GM12878 (cell line): ENCODE results near the gene EFHC1. TPM values are rescaled to one million over a fixed set of nuclear protein-coding genes. Genes with fewer than 3 reads are reported as not detected.

Source experiments
- ATAC-seq: fragments of 200-7000 bp; cut with Tn5 transposase; 3 replicates; pipeline ENCODE4 v1.9.1; 2020; ENCODE audit warnings: mild to moderate bottlenecking, moderate library complexity
- BruUV-seq: library from RNA; stranded (reverse); fragments of 400-500 nt; replicated peaks from 2 replicates; lab custom pipeline; 2021; lab: Mats Ljungman, UMichigan
- CTCF ChIA-PET: fragments of 300-600 bp; sonication (Branson Sonifier 250); formaldehyde crosslinking; extraction: SDS; loops from one replicate; lab custom pipeline; 2021; ENCODE audit warnings: inconsistent platforms; lab: Yijun Ruan, JAX
- POLR2A ChIA-PET: fragments of 350-600 bp; formaldehyde crosslinking; extraction: SDS; loops from one replicate; lab custom pipeline; 2021; ENCODE audit warnings: inconsistent platforms; lab: Charles Lee
- RAD21 ChIA-PET: fragments of 300-600 bp; sonication (Branson Sonifier 250); formaldehyde crosslinking; loops from one replicate; lab custom pipeline; 2023; ENCODE audit warnings: antibody characterized with exemption; ENCODE audit not compliant: unreplicated experiment; lab: Charles Lee
- SMC1A ChIA-PET: fragments of 300-600 bp; sonication (Branson Sonifier 250); formaldehyde crosslinking; loops from one replicate; lab custom pipeline; 2023; ENCODE audit not compliant: unreplicated experiment, uncharacterized antibody; lab: Charles Lee
- DNase-seq: peaks from one replicate; pipeline ENCODE4 v3.0.0-alpha.2; 2011; ENCODE audit warnings: low read depth, low spot score
- FAIRE-seq: peaks from 3 replicates; lab custom pipeline; 2011; peaks lifted over from hg19 to GRCh38; lab: Jason Lieb, UNC
- H2AFZ ChIP-seq: 2 replicates; pipeline ENCODE4 v1.6.0; 2011; ENCODE audit warnings: low read depth, low read length, control low read depth; ENCODE audit not compliant: control insufficient read depth
- H3K27ac ChIP-seq: 2 replicates; pipeline ENCODE4 v1.5.1; 2011; ENCODE audit warnings: control low read depth; ENCODE audit not compliant: control insufficient read depth, insufficient read depth
- H3K27me3 ChIP-seq, 2 experiments: replicated peaks in 1 of 2; 2 replicates each; pipeline versions ENCODE4 v1.6.0 to v1.6.1; 2011; ENCODE audit warnings: low read length in 1 of 2; ENCODE audit not compliant: control insufficient read depth in 2 of 2, insufficient read depth in 2 of 2
- H3K36me3 ChIP-seq, 2 experiments: 2 replicates each; pipeline ENCODE4 v1.5.1; 2011; ENCODE audit warnings: low read length in 1 of 2; ENCODE audit not compliant: control insufficient read depth in 2 of 2, insufficient read depth in 2 of 2
- H3K4me1 ChIP-seq: 2 replicates; pipeline ENCODE4 v1.6.1; 2011; ENCODE audit warnings: mild to moderate bottlenecking, low read length, moderate library complexity, mixed read lengths; ENCODE audit not compliant: control insufficient read depth, insufficient read depth
- H3K4me2 ChIP-seq: 2 replicates; pipeline ENCODE4 v1.6.0; 2011; ENCODE audit warnings: control low read depth; ENCODE audit not compliant: control insufficient read depth, insufficient read depth
- H3K4me3 ChIP-seq: fragments of 200-600 bp; sonication (generic); 2 replicates; pipeline ENCODE4 v1.5.1; 2016
- H3K79me2 ChIP-seq: 2 replicates; pipeline ENCODE4 v1.6.0; 2011; ENCODE audit warnings: low read length; ENCODE audit not compliant: control insufficient read depth, insufficient read depth
- H3K9ac ChIP-seq: 2 replicates; pipeline ENCODE4 v1.8.0; 2011; ENCODE audit warnings: low read length, control low read depth, mixed read lengths; ENCODE audit not compliant: control insufficient read depth, insufficient read depth
- H3K9me3 ChIP-seq: replicated peaks from 3 replicates; pipeline ENCODE4 v1.5.1; 2011; ENCODE audit warnings: mild to moderate bottlenecking, low read length; ENCODE audit not compliant: control insufficient read depth, insufficient read depth
- H4K20me1 ChIP-seq: 2 replicates; pipeline ENCODE4 v1.6.0; 2011; ENCODE audit not compliant: control insufficient read depth, insufficient read depth
- BHLHE40 ChIP-seq, 2 experiments: fragments of 450-650 bp in 1 of 2; IDR thresholded peaks; 2 replicates each; pipeline ENCODE4 v1.6.1; 2011 to 2017; ENCODE audit warnings: low read depth in 2 of 2, borderline replicate concordance in 1 of 2, improper control_type of control experiment in 1 of 2, low read length in 1 of 2, mild to moderate bottlenecking in 1 of 2
- CREB1 ChIP-seq: IDR thresholded peaks from 2 replicates; pipeline ENCODE4 v1.6.1; 2012; ENCODE audit warnings: low read depth, mild to moderate bottlenecking, inconsistent platforms
- CREM ChIP-seq: IDR thresholded peaks from 2 replicates; pipeline ENCODE4 v1.6.1; 2014; ENCODE audit warnings: antibody characterized with exemption, low read depth
- FOXM1 ChIP-seq: IDR thresholded peaks from 2 replicates; pipeline ENCODE4 v1.6.1; 2012; ENCODE audit warnings: low read depth, mild to moderate bottlenecking, inconsistent platforms, low read length, moderate library complexity
- GABPA ChIP-seq: IDR thresholded peaks from 2 replicates; pipeline ENCODE4 v1.6.1; 2014; ENCODE audit warnings: antibody characterized with exemption, low read depth, mild to moderate bottlenecking, inconsistent platforms
- IKZF2 ChIP-seq, 2 experiments: fragments of 450-650 bp; IDR thresholded peaks; 2 replicates each; pipeline ENCODE4 v1.6.1; 2017; ENCODE audit warnings: mild to moderate bottlenecking in 2 of 2, moderate library complexity in 2 of 2
- JUNB ChIP-seq: IDR thresholded peaks from 2 replicates; pipeline ENCODE4 v1.6.1; 2016; ENCODE audit warnings: antibody characterized with exemption, mild to moderate bottlenecking
- PAX5 ChIP-seq: IDR thresholded peaks from 2 replicates; pipeline ENCODE4 v1.6.1; 2011; ENCODE audit warnings: low read depth, low read length, borderline replicate concordance
- RUNX3 ChIP-seq: IDR thresholded peaks from 2 replicates; pipeline ENCODE4 v1.6.1; 2012; ENCODE audit warnings: low read length, inconsistent platforms
- TCF12 ChIP-seq: IDR thresholded peaks from 2 replicates; pipeline ENCODE4 v1.6.1; 2011; ENCODE audit warnings: low read depth, mild to moderate bottlenecking, low read length
- TCF3 ChIP-seq: IDR thresholded peaks from 2 replicates; pipeline ENCODE4 v1.6.1; 2012; ENCODE audit warnings: low read depth, mild to moderate bottlenecking, low read length, borderline replicate concordance; ENCODE audit not compliant: insufficient read depth
- WRNIP1 ChIP-seq: IDR thresholded peaks from 2 replicates; pipeline ENCODE4 v1.6.1; 2011; ENCODE audit warnings: low read depth, low read length, improper control_type of control experiment, borderline replicate concordance
- WGBS: methylation state at CpG from one replicate; pipeline ENCODE4 v1.1.6; 2016; ENCODE audit warnings: low lambda C conversion rate; ENCODE audit not compliant: insufficient replicate concordance, insufficient coverage; ENCODE audit errors: missing lambda C conversion rate; 5-methylcytosine and 5-hydroxymethylcytosine counted together
- in situ Hi-C: fragments of 300-500 bp; cut with MboI; formaldehyde crosslinking; loops from 9 replicates; pipeline ENCODE4 v1.14.3; 2018; ENCODE audit warnings: mixed read lengths
- intact Hi-C: fragments of 100-400 bp; cut with micrococcal nuclease; formaldehyde crosslinking; loops from one replicate; pipeline ENCODE4 v1.14.2; 2022; ENCODE audit not compliant: unreplicated experiment
- polyA plus RNA-seq, 11 experiments: library from polyadenylated mRNA; depleted of rRNA in 4 of 11; unstranded in 6 of 11; stranded (reverse) in 5 of 11; fragments of >200 nt; fragmentation: Nextera tagmentation in 4 of 11; fragmentation: Illumina TruSeq in 1 of 11; extraction: Ambion mirVana in 4 of 11; extraction: Trizol in 1 of 11; gene quantifications; 1 replicate in 1 of 11; 2 replicates in 10 of 11; pipeline versions ENCODE4 v1.2.1 to v1.2.3, GENCODE V29; 2011 to 2016; ENCODE audit warnings: inconsistent platforms in 2 of 11, missing spikeins in 2 of 11, low read depth in 1 of 11
- total RNA-seq, 4 experiments: library from RNA; depleted of rRNA in 3 of 4; stranded (reverse); fragments of >200 nt in 3 of 4; fragmentation: Illumina TruSeq in 1 of 4; extraction: Trizol in 1 of 4; gene quantifications; 2 replicates each; pipeline versions ENCODE4 v1.2.1 to v1.2.3, GENCODE V29; 2013 to 2021
- TF ChIP-seq, protein P1 (sequence below): fragments of 450-650 bp; IDR thresholded peaks from 2 replicates; pipeline ENCODE4 v1.6.1; 2017; ENCODE audit warnings: borderline replicate concordance
- TF ChIP-seq, protein P2 (sequence below): fragments of 450-650 bp; IDR thresholded peaks from 2 replicates; pipeline ENCODE4 v1.6.1; 2014; ENCODE audit warnings: mild to moderate bottlenecking

The EFHC1 gene
- total and polyA plus RNA-seq, 10 of the 15 experiments (the other 5 are each of a cell fraction or from before 2014, with no cell fraction given): 5.5 to 14.5 (median 8.8) TPM

DNA sequence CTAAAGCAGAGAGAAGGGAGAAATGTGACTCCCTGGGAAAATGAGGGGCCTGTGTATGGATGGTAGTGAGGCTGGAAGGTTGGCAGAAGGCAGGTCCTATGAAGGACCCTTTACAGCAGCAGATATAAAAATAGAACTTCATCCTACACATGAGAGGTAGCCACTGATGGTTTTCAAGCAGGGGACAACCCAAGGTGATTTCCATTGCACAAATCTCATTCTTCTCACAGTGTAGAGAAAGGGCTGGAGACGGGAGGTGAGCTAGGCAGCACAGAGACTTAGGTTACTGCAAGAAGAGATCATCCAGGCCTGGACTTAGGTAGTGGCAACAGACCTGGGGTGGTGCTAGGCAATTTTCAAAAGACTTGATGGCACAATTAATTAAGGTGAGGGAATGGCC is 126.0 kb downstream of the EFHC1 start:
- POLR2A ChIA-PET: interaction anchor here (0.8 kb wide), 1 partner anchor 36 kb away, joined by 3 read pairs; no protein-coding TSS in a partner anchor
- ATAC-seq: peak; percentile 88
- H3K27ac ChIP-seq: peak overlapping the region; percentile 49
- H3K9ac ChIP-seq: no peak overlapping the region
- CTCF ChIA-PET: no interaction called here
- whole genome bisulfite sequencing: 5% methylated on average over 1 of the region's 1 CpG
- H3K36me3 ChIP-seq: no peaks in the 10 kb centered on the region; a peak in 1 of 4 replicates
- peaks cover 24% of the 10 kb centered on the region for H3K4me1 ChIP-seq
- in situ Hi-C loops: no loop called here
- H3K79me2 ChIP-seq: peaks cover 24% of the 10 kb centered on the region
- H2AFZ ChIP-seq: no peak overlapping the region
- no peak overlapping the region; the same call in 1 of the 2 replicates for H3K4me3 ChIP-seq
- BruUV-seq: no TSS peak
- TF ChIP-seq, protein P1, sequence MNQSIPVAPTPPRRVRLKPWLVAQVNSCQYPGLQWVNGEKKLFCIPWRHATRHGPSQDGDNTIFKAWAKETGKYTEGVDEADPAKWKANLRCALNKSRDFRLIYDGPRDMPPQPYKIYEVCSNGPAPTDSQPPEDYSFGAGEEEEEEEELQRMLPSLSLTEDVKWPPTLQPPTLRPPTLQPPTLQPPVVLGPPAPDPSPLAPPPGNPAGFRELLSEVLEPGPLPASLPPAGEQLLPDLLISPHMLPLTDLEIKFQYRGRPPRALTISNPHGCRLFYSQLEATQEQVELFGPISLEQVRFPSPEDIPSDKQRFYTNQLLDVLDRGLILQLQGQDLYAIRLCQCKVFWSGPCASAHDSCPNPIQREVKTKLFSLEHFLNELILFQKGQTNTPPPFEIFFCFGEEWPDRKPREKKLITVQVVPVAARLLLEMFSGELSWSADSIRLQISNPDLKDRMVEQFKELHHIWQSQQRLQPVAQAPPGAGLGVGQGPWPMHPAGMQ: no peak
- 0 out of 2 replicates have a peak, but pooled peaks have one; percentile 7 for TF ChIP-seq RUNX3
- H3K9me3 ChIP-seq: no peaks in the 10 kb centered on the region
- H3K4me2 ChIP-seq: peak overlapping the region; percentile 51
- RAD21 ChIA-PET: interaction anchor here (1.2 kb wide), 1 partner anchor 52 kb away, joined by 4 read pairs; no protein-coding TSS in a partner anchor
- no peak for DNase-seq
- H3K27me3 ChIP-seq: no peaks in the 10 kb centered on the region
- intact Hi-C loops: no loop called here
- peak; percentile 64 for FAIRE-seq
- H4K20me1 ChIP-seq: no peaks in the 10 kb centered on the region
- SMC1A ChIA-PET: interaction anchor here (1.2 to 3.3 kb wide), 3 partner anchors 10 to 50 kb away, joined by 3 to 19 read pairs (median 3); no protein-coding TSS in a partner anchor

DNA sequence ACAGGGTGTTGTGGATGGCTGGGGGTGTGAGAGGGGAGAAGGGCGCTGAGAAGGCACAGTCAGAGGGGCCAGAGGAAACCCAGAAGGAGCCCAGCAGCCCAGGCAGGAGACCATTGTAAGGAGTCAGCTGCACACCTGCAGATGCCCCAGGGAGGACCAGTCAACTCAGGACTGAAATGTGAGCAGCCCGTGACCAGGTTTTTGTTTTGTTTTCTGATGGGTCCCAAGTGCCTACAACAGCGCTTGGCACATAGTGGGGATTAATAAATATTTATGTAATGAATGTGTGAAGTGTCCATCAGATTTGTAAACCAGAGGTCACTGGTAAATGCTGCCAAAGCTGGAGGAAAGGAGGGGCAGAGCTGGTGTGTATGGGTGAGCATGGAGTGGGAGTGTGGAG is 126.5 kb downstream of the EFHC1 start:
- no peaks in the 10 kb centered on the region for H4K20me1 ChIP-seq
- ATAC-seq: peak; percentile 90
- peak; percentile 26; the same call in 1 of the 2 replicates for TF ChIP-seq RUNX3
- TF ChIP-seq CREM: peak; percentile 46; the same call in 1 of the 2 replicates
- no peak for TF ChIP-seq PAX5
- peak; percentile 83 to 88 for TF ChIP-seq BHLHE40 (IDR thresholded peaks at IDR 0.05; ENCODE audit: borderline replicate concordance in 1 of 2, low read depth in 2 of 2, low read length in 1 of 2)
- no peak for TF ChIP-seq WRNIP1
- 0 out of 2 replicates have a peak, but pooled peaks have one; percentile 9 for TF ChIP-seq CREB1
- peak; percentile 85 for TF ChIP-seq TCF12
- TF ChIP-seq TCF3: peak; percentile 91
- peak; percentile 77 for TF ChIP-seq JUNB
- TF ChIP-seq FOXM1: 0 out of 2 replicates have a peak, but pooled peaks have one; percentile 25
- no peak for TF ChIP-seq IKZF2 (IDR thresholded peaks at IDR 0.05)
- TF ChIP-seq GABPA: 0 out of 2 replicates have a peak, but pooled peaks have one; percentile 22
- TF ChIP-seq, protein P2, sequence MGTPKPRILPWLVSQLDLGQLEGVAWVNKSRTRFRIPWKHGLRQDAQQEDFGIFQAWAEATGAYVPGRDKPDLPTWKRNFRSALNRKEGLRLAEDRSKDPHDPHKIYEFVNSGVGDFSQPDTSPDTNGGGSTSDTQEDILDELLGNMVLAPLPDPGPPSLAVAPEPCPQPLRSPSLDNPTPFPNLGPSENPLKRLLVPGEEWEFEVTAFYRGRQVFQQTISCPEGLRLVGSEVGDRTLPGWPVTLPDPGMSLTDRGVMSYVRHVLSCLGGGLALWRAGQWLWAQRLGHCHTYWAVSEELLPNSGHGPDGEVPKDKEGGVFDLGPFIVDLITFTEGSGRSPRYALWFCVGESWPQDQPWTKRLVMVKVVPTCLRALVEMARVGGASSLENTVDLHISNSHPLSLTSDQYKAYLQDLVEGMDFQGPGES: no peak

More for the DNA sequence above, 126.5 kb downstream of the EFHC1 start:
- Histone ChIP-seq H3K79me2 (peaks cover 24% of the 10 kb centered on the region), H3K36me3 (no peaks in the 10 kb centered on the region; a peak in 1 of 4 replicates), H3K27ac (peak overlapping the region; percentile 49; the same call in 1 of the 2 replicates), H3K4me1 (peaks cover 28% of the 10 kb centered on the region), H3K9me3 (no peaks in the 10 kb centered on the region), H3K27me3 (no peaks in the 10 kb centered on the region), H3K9ac (no peak overlapping the region), H3K4me2 (peak overlapping the region; percentile 51), H3K4me3 (no peak overlapping the region), H2AFZ (no peak overlapping the region)
- FAIRE-seq (peak; percentile 18), DNase-seq (peak; percentile 26)
- ChIA-PET SMC1A (interaction anchor here (1.2 to 3.3 kb wide), 3 partner anchors 10 to 50 kb away, joined by 3 to 19 read pairs (median 3); no protein-coding TSS in a partner anchor), POLR2A (interaction anchor here (0.8 to 1.2 kb wide), 2 partner anchors 11 to 35 kb away, joined by 3 read pairs; no protein-coding TSS in a partner anchor), RAD21 (interaction anchor here (0.8 to 1.2 kb wide), 2 partner anchors 11 to 53 kb away, joined by 3 to 4 read pairs; no protein-coding TSS in a partner anchor), CTCF (interaction anchor here (1.9 kb wide), 1 partner anchor 10 kb away, joined by 8 read pairs; no protein-coding TSS in a partner anchor)
- intact Hi-C loops: no loop called here
- WGBS: 2% methylated on average over 3 of the region's 3 CpGs
- no TSS peak for BruUV-seq
- in situ Hi-C loops: no loop called here
